Activated CD4-positive, alpha-beta T cell treated with anti-CD3 and anti-CD28 coated beads for 1 hour (primary cell): ENCODE data around the gene MYL3.
"Not testable (repeated sequence)": the region's sequence is repeated elsewhere in the genome, so short reads cannot be mapped to it uniquely, and the experiment has no call there.

Source experiments
- DNase-seq: peaks from one replicate; pipeline ENCODE4 v3.0.0-alpha.2; 2020

Gene MYL3

GRCh38 chr3:46849045-46849631, 14.1 kb downstream of the MYL3 start:
- no peak for DNase-seq

DNA sequence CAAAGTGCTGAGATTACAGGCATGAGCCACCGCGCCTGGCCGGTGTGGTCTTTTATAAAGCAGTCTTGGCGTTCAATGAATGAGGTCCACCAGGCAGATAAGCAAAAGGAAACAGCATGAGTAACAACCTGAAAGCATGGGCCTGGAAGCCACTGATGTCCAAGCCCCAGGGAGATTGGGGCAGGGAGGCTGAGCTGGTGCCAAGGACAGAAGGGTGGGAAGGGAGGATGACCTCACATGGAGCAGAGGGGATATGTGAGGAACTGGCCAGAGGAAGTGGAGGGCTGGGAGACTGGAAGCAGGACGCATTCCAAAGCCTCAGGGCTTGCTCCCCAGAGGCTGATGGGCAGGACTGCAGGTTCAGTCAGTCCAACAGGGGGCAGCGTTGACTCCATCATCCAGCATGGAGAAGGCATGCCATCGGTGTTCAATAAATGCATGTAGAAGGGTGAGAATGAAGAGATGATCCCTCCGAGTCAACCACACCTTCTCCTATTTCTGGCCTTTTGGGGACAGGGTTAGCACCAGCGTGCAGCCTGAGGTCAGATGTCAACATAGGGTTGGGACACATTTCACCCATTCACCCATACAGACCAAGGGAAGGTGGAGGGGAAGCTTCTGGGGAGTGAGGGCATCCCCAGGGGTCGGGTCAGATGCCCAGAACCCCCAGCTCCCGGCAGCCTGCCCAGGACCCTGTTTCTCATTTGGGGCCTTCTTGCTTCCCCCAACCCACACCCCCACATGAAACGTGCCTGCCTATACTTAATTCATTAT, 14.8 kb downstream of the MYL3 start:
- peak; percentile 7 for DNase-seq

DNA sequence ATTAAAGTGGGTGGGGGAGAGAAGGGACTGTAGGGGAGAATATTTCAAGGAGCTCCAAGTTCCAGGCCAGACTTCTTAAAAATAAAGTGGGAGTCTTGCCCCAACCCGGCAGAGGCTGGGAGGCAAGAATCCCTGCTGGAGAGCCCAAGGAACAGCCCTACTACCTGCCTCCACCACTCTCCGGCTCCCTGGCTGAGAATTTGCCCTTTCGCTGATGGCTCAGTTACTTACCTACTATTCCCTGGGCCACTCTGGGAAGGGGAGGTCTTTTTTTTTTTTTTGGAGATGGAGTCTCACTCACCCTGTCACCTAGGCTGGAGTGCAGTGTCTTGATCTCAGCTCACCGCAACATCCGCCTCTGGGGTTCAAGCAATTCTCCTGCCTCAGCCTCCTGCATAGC, 15.5 kb downstream of the MYL3 start:
- no peak for DNase-seq

- DNase-seq, result no peak
Measured at GRCh38 chr3:46846624-46847542, 16.4 kb downstream of the MYL3 start.

- DNase-seq, result peak; percentile 57
Measured at GRCh38 chr3:46845860-46846623, 17.2 kb downstream of the MYL3 start.

DNA sequence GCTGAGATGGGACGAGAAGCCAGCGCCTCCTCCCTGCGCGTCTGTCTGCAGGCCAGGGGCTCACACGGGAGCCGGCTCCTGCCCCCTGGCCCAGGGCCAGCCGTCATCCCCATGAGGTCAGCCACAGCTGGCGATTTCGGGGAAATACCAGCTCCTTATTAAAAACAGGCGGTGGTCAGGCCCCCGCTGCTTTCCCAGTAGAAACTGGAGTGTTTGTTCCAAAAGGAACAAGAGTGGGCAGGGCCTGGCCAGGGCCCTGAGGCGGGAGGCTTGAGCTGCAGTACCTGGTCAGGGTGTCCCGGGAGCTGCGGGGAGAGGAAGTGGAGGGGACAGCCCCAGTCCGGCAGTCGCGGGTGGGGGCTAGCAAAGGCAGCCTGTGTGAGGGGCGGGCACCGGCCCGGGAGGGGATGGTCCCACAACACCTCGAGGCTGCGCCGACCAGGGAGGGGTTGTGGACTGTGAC, 17.8 kb downstream of the MYL3 start:
- DNase-seq, result no peak

GRCh38 chr3:46844881-46845312, 18.3 kb downstream of the MYL3 start:
- DNase-seq, result no peak

DNA sequence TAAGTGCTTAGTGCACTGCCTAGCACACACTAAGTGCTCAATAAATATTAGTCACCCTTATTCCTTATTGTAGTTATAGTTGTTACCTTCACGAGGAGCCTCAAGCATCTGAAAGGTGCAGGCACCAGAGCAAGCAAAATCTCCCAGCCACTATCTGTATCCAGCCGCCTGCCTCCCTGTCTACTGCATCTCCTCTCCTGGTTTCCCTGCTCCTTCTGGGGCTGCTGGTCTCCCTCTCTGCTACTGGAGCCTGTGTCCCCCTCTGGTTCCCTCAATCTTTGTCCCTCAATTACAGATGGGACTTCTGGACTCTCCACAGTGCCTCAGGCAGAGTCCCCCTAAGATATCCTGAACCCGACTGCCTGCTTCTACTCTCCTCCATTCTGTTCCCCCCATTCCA, 18.8 kb downstream of the MYL3 start:
- DNase-seq, result no peak

DNA sequence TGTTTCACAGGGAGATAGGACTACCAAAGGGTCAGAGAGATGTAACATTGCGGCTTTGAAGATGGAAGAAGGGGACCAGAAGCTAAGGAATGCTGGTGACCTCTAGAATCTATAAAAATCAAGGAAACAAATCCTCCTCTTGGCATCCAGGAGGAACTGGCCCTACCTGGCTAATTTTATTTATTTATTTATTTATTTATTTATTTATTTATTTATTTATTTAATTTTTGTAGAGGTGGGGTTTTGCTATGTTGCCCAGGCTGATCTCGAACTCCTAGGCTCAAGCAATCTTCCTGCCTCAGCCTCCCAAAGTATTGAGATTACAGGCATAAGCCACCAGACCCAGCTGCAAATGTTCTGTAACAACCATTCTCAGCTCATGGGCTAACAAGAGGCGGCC, 19.7 kb downstream of the MYL3 start:
- no peak for DNase-seq

GRCh38 chr3:46840491-46840890, 22.8 kb downstream of the MYL3 start:
- no peak for DNase-seq

DNA sequence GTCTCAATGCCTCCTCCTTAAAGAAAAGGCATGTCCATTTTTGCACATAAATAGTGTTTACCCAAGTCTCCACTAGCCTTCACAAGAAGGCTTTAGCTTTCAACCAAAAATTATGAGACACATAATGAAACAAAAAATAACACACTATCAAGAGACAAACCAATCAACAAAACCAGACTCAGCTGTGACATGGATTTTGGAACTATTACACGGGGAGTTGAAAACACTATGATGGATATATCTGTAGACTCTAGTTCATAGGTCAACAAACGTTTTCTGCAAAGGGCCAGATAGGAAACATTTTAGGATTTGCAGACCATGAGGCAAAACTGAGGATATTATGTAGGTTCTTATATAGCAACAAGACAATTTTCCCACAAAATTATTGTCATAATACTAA, 24.9 kb downstream of the MYL3 start:
- DNase-seq, result no peak

DNA sequence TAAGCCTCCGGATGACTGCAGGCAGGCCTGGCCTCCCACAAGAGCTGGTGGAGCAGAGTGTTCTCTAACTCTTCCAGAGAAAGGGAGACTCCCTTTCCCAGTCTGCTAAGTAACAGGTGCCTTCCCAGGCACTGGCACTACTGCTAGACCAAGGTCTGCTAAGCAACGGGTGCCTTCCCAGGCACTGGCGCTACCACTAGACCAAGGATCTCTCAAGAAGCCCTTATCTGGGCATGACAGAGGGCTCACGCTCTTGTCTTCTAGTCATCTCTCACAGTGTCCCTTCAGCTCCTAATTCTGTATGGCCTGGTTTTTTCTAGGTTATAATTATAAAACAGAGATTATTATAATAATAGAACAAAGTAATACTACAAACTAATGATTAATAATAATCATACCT, 27.8 kb downstream of the MYL3 start:
- no peak for DNase-seq

DNA sequence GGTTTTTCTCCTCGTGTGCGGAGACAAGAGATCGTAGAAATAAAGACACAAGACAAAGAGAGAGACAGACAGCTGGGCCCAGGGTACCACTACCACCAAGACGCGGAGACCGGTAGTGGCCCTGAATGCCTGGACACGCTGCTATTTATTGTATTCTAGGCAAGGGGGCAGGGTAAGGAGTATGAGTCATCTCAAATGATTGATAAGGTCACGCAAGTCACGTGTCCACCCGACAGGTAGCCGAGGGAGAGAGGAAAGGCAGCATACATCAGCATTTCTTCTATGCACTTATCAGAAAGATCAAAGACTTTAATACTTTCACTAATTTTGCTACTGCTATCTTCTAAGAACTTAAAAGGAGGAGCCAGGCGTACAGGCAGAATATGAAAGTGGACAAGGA, 28.2 kb downstream of the MYL3 start:
- no peak for DNase-seq

GRCh38 chr3:46833346-46834300, 29.6 kb downstream of the MYL3 start:
- no peak for DNase-seq

DNA sequence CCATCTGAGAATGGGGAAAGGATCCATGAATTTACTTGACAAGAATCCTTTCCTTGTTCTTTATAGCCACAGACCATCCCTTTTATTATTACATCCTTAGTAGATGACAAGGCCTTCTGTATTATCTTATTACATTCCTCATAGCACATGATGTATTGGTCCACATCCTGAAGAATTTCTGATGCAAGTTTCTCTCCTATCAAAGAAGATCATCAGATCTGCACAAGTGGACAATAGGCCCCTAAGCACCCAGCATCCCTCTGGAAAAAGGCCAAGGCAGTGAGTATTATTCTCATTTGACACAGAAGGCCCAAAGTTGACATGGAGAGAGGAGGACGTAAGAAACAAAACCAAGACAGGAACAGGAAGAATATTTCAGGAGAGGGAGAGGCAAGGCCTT, 31.4 kb downstream of the MYL3 start:
- DNase-seq, result no peak

GRCh38 chr3:46831316-46831715, 31.9 kb downstream of the MYL3 start:
- DNase-seq, result no peak

DNA sequence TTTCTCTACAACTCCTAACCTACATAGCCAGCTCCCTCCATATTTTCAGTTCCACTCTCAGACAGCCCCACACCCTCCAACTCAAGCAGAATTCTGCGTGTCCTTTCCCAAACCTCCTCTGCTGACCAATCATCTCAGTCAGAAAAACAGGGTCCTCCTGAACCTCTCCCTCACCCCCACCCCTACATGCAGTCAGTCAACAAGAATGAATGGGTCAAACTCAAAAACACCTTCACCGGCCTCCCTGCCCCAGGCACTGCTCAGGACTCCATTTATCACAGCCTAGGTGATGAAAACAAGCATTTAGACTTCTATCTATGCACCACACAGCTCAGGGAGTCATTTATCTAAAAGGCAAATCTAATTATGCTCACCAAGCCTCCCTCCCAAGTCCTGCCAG, 32.4 kb downstream of the MYL3 start:
- DNase-seq, result no peak

DNA sequence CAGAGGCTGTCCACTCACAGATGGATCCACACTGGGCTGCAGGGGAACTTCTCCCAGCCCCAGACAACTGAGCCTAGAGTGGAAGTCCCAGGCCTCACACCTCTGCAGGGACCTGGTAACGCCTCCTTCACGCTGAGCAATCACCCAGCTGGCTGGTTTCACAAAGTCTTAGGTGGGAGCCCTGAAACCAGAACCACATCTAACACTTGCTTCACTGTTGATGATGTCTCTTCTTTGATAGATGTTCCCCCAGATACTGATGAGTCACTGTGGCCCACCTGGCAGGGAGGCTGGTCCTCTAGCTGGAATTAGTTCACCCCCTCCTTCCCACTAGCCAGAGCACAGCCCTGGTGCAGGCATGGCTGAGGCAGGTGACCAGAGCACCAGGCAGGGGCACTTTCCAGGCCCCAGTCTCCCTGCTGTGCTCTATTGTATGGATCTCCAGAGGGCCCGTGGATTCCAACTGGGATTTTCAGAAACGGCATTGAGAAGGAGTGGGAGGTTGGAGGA, 33.5 kb downstream of the MYL3 start:
- DNase-seq, result no peak

GRCh38 chr3:46825450-46825849, 37.8 kb downstream of the MYL3 start:
- DNase-seq, result no peak

DNA sequence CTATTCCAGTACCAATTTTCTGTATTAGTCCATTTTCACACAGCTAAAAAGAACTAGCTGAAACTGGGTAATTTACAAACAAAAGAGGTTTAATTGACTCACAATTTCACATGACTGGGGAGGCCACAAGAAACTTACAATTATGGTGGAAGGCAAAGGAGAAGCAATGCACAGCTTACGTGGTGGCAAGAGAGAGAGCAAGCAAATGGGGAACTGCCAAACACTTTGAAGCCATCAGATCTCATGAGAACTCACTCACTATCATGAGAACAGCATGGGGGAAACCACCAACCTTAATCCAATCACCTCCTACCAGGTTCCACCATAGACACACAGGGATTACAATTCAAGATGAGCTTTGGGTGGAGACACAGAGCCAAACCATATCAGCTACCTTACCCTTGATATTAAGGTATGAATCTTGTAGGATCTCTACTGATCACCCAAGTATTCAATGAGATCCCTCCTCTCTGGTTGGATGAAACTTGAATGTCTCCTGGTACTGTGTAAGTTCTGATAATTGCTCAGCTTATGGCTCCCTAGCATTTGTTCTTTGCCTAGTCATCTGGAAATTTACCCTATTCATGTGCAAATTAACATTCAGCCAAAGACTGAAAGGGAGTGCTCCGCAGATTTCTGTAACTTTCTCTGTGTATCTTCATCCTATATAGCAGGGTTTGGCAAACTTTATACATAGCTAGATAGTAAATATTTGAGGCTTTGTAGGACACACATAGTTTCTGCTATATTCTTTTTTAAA, 38.9 kb downstream of the MYL3 start:
- no peak for DNase-seq

GRCh38 chr3:46823314-46823713, 39.9 kb downstream of the MYL3 start:
- not testable (repeated sequence) for DNase-seq
